ENCODE data around the gene ZNF335. TPM values are rescaled to one million over a fixed set of nuclear protein-coding genes. Genes with fewer than 3 reads are reported as not detected.

Gene ZNF335
- total RNA-seq, 1 donor from 2014 or later, result 31.6 TPM

DNA sequence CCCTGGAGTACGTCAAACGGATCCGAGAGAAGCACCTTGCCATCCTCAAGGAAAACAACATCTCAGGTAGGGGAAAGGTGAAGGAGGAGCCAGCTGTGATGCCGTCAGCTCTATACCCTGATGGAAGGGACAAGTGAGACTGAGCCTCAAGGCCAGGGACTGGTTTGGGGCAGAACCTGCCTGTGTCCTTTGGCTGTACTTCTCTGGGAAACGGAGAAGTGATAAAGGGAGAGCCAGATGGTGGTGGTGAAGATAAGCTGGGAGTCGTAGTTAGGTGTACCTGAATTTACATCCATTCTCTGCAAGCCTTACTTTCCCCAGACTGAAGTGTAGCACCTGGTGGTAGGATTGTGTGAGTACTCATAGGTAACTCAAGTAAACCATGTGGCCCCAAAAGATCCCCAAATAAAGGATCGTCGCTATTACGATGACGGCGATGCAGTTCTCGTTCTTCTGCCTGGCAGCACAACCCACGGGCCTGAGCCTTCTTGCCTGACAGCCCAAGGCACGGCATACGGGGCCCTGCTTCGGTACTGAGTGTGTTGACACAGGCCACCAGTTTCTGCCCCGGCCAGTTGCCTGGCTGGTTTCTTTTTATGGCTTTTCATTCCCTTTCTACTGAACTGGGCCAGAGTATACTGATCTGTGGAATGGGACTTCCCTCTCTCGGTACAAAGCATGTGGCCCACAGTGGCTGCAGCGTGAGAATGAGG, 26.9 kb downstream of the ZNF335 start:
- no peak for DNase-seq (ENCODE audit: low spot score in 2 of 2, unreplicated experiment in 2 of 2)
- H3K27me3 Mint-ChIP-seq (ENCODE audit: low read depth), result no peaks in the 10 kb centered on the region
- no peak overlapping the region for H3K27ac Mint-ChIP-seq
- no peak for TF ChIP-seq CTCF (IDR thresholded peaks at IDR 0.05; ENCODE audit: unreplicated experiment)
- H3K36me3 Mint-ChIP-seq, result peaks cover 20% of the 10 kb centered on the region
- no peaks in the 10 kb centered on the region for H3K4me1 Mint-ChIP-seq
- H3K9me3 Mint-ChIP-seq, result no peaks in the 10 kb centered on the region
- no peak overlapping the region for H3K4me3 Mint-ChIP-seq

DNA sequence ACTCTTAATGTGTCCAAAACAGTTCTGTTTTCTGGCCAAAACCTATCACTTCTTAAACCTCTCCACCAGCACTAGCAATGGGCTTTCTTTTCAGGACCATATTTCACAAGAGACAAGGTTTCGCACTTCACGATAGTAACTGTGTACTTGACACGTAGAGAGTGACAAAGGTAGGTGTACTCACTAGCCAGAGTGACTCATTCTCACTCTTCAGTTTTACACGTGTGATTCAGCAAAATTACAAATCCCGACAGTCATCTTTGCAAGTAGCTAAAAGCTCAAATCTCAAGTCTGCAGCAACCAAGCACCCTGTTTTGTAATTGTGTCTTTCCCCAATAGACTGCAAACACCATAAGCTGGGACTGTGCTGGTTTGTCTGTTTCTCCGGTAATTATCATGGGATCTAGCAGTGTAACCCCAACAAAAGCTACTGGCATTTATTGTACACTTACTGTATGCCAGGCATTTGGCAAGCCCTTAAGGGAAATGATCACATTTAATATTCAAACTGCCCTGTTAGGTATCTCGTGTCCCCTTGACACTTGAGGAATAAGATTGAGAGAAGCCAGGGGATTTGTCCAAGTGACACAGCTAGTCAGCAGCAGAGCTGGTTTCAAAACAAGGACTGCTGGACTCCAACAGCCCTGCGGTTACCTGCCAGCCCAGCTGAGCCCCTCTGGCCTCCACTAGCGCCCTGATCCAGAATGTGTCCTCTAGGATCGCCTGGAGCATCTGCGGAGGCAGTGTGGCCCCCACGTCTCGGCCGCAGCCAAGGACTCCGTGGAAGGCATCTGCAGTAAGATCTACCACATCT, 27.6 kb downstream of the ZNF335 start:
- peaks cover 26% of the 10 kb centered on the region for H3K36me3 Mint-ChIP-seq
- no peaks in the 10 kb centered on the region for H3K27me3 Mint-ChIP-seq (ENCODE audit: low read depth)
- H3K9me3 Mint-ChIP-seq, result no peaks in the 10 kb centered on the region
- no peak for TF ChIP-seq CTCF (IDR thresholded peaks at IDR 0.05; ENCODE audit: unreplicated experiment)
- H3K4me3 Mint-ChIP-seq, result no peak overlapping the region
- H3K27ac Mint-ChIP-seq, result no peak overlapping the region
- no peaks in the 10 kb centered on the region for H3K4me1 Mint-ChIP-seq
- no peak for DNase-seq (ENCODE audit: low spot score in 2 of 2, unreplicated experiment in 2 of 2)

GRCh38 chr20:45943613-45944012, 28.4 kb downstream of the ZNF335 start:
- Mint-ChIP-seq H3K4me3 (no peak overlapping the region), H3K9me3 (no peaks in the 10 kb centered on the region), H3K4me1 (no peaks in the 10 kb centered on the region), H3K27ac (no peak overlapping the region), H3K27me3 (ENCODE audit: low read depth) (no peaks in the 10 kb centered on the region), H3K36me3 (peaks cover 21% of the 10 kb centered on the region)
- DNase-seq (ENCODE audit: low spot score in 2 of 2, unreplicated experiment in 2 of 2), result no peak
- no peak for TF ChIP-seq CTCF (IDR thresholded peaks at IDR 0.05; ENCODE audit: unreplicated experiment)

GRCh38 chr20:45940469-45940868, 31.5 kb downstream of the ZNF335 start:
- H3K36me3 Mint-ChIP-seq, result peaks cover 32% of the 10 kb centered on the region
- H3K4me3 Mint-ChIP-seq, result no peak overlapping the region
- H3K9me3 Mint-ChIP-seq, result no peaks in the 10 kb centered on the region
- no peak for DNase-seq (ENCODE audit: low spot score in 2 of 2, unreplicated experiment in 2 of 2)
- H3K27me3 Mint-ChIP-seq (ENCODE audit: low read depth), result no peaks in the 10 kb centered on the region
- no peak for TF ChIP-seq CTCF (IDR thresholded peaks at IDR 0.05; ENCODE audit: unreplicated experiment)
- H3K4me1 Mint-ChIP-seq, result peaks cover 7% of the 10 kb centered on the region
- no peak overlapping the region for H3K27ac Mint-ChIP-seq

DNA sequence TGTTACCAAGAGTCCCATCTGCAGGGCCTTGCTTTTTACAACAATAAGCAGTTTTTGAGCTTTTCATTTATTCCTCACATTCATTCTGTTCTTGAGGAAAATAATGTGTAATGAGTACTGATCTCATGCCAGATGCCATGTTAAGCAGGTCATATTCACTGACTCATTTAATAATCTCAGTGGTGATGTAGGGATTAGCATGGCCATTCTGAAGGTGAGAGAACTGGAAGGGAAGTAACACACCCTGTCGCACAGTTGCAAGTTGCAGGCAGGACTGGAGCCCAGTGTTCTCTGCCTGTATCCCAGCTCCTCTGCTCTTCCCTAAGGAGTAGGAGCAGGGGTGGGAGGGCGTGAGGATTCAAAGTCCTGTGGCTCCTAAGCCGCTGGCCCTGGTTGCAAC, 31.9 kb downstream of the ZNF335 start:
- no peak overlapping the region for H3K27ac Mint-ChIP-seq
- peaks cover 32% of the 10 kb centered on the region for H3K36me3 Mint-ChIP-seq
- no peaks in the 10 kb centered on the region for H3K27me3 Mint-ChIP-seq (ENCODE audit: low read depth)
- H3K9me3 Mint-ChIP-seq, result no peaks in the 10 kb centered on the region
- H3K4me3 Mint-ChIP-seq, result no peak overlapping the region
- no peak for TF ChIP-seq CTCF (IDR thresholded peaks at IDR 0.05; ENCODE audit: unreplicated experiment)
- no peak for DNase-seq (ENCODE audit: low spot score in 2 of 2, unreplicated experiment in 2 of 2)
- peaks cover 9% of the 10 kb centered on the region for H3K4me1 Mint-ChIP-seq

Data from mesothelial cell of epicardium (in vitro differentiated cells).